Activated T-helper 1 cell treated with anti-CD3 and anti-CD28 coated beads, Interleukin-12 subunit alpha, Interleukin-12 subunit beta, Interleukin-2, Interleukin-4 antibody, amounts not matched to agents 30 ng/mL and 10 ng/mL and 1 ng/mL, durations not matched to agents 14 hours and 24 hours and 36 hours (primary cell): ENCODE measurements around the gene SBNO1. TPM values are rescaled to one million over a fixed set of nuclear protein-coding genes. Genes with fewer than 3 reads are reported as not detected.

Experiments
- DNase-seq: peaks from one replicate; pipeline ENCODE4 v3.0.0; 2021; ENCODE audit warnings: low spot score
- H3K27ac Mint-ChIP-seq: one replicate; pipeline ENCODE4 v1.8.0; 2021; ENCODE audit warnings: mild to moderate bottlenecking, mixed read lengths
- H3K27me3 Mint-ChIP-seq: one replicate; pipeline ENCODE4 v1.8.0; 2022; ENCODE audit warnings: mild to moderate bottlenecking, moderate library complexity, mixed read lengths; ENCODE audit not compliant: insufficient read depth
- H3K36me3 Mint-ChIP-seq: one replicate; pipeline ENCODE4 v1.8.0; 2021; ENCODE audit warnings: low read depth, mixed read lengths
- H3K4me1 Mint-ChIP-seq: one replicate; pipeline ENCODE4 v1.8.0; 2021; ENCODE audit warnings: low read depth, mixed read lengths
- H3K4me3 Mint-ChIP-seq: one replicate; pipeline ENCODE4 v1.8.0; 2021; ENCODE audit warnings: mild to moderate bottlenecking, moderate library complexity, mixed read lengths
- H3K9me3 Mint-ChIP-seq: one replicate; pipeline ENCODE4 v1.8.0; 2021; ENCODE audit warnings: mixed read lengths
- intact Hi-C: fragments of 100-400 bp; cut with micrococcal nuclease; formaldehyde crosslinking; loops from one replicate; pipeline ENCODE4 v1.15.1; 2024
- total RNA-seq: library from RNA; stranded (reverse); gene quantifications from 2 replicates; pipeline ENCODE4 v1.2.3, GENCODE V29; 2022

Gene SBNO1
- total RNA-seq, 1 donor from 2014 or later, result 51.6 TPM

DNA sequence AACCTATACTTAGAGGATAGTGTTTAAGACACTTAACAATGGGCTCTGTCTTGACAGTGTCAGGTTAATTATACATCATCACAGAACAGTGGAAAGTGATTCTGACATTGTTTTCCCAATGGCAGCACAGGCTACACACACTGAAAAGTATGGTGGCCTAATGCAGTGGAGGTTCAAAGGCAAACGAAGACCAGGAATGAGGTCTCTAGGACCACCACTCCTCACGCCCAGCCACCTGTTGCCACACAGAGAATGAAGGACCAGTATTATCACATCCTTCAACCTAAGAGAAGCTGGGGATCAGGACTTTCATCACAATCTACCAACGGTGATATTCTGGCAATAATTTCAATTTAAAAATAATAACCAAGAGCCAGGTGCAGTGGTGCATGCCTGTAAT is 58.4 kb downstream of the SBNO1 start:
- Mint-ChIP-seq H3K4me1 (no peaks in the 10 kb centered on the region), H3K27me3 (no peaks in the 10 kb centered on the region), H3K36me3 (peaks cover 46% of the 10 kb centered on the region), H3K27ac (no peak overlapping the region), H3K4me3 (no peak overlapping the region), H3K9me3 (no peaks in the 10 kb centered on the region)
- no peak for DNase-seq
- intact Hi-C loops, result no loop called here

DNA sequence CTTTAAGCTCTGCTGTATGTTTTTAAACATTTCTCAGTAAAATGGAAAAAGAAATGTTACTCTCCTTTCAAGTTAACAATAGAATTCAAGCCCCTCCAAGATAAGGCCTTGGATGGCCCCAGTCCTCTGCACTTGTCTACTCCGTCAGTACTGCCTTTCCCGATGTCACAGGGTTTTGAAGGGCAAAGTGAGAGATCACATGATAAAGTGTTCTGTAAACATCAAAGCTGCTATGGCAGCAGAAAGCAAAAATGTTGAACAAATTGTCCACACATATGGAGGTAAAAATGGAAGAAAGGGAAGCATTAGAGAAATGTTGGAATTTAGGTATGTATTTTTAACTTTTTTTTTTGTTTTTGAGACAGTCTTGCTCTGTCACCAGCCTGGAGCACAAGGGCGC is 59.5 kb downstream of the SBNO1 start:
- peaks cover 44% of the 10 kb centered on the region for H3K36me3 Mint-ChIP-seq
- no peak overlapping the region for H3K27ac Mint-ChIP-seq
- H3K4me1 Mint-ChIP-seq, result no peaks in the 10 kb centered on the region
- no peaks in the 10 kb centered on the region for H3K9me3 Mint-ChIP-seq
- intact Hi-C loops, result no loop called here
- no peaks in the 10 kb centered on the region for H3K27me3 Mint-ChIP-seq
- H3K4me3 Mint-ChIP-seq, result no peak overlapping the region
- no peak for DNase-seq

DNA sequence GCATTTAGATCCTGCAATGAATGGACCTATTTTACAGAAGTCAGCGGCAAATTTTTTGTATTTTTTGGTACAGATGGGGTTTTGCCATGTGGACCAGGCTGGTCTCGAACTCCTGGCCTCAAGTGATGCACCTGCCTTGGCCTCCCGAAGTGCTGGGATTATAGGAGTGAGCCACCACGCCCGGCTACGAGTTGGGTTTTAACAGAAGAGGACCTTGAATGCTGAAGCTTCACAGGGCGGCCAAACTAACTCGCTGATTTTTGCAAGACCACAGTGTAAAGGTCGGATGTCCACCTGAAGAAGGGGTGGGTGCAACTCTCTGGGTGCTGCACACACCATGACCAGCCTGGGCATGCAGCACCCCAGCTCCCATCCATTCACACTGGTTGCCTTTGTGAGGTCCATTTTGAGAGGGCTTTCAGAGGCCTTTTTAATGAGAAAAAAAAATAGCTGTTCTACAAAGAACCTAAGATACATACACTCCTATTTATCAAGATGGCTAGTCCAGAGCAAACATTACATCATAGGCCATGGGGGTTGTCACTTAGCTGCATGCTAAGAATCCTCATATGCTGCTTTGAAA is 71.4 kb downstream of the SBNO1 start:
- H3K27ac Mint-ChIP-seq, result no peak overlapping the region
- DNase-seq, result no peak
- H3K4me1 Mint-ChIP-seq, result peaks cover 11% of the 10 kb centered on the region
- no peak overlapping the region for H3K4me3 Mint-ChIP-seq
- H3K27me3 Mint-ChIP-seq, result no peaks in the 10 kb centered on the region
- intact Hi-C loops, result no loop called here
- H3K36me3 Mint-ChIP-seq, result peaks cover 31% of the 10 kb centered on the region
- H3K9me3 Mint-ChIP-seq, result no peaks in the 10 kb centered on the region

DNA sequence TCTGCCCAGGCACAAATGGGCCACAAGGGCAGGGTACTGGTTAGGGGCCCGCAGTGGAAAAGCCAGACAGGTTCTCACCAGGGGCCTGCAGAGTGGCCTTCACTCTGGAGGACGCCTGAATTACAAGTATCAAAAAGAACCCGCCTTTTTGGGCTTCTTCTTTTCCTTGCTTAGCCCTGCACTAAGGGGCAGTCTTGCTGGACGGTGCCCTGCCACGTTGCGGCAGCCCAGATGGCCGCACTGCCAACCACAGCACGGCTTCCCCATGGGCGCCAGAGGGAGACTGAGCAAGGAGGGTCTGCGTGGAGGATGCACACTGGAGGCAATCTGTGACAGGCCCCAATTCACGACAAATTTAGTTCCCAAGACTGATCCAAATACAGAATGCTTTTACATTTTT is 74.7 kb downstream of the SBNO1 start:
- peaks cover 7% of the 10 kb centered on the region for H3K4me1 Mint-ChIP-seq
- no peak overlapping the region for H3K4me3 Mint-ChIP-seq
- H3K27me3 Mint-ChIP-seq, result no peaks in the 10 kb centered on the region
- intact Hi-C loops, result no loop called here
- DNase-seq, result no peak
- H3K36me3 Mint-ChIP-seq, result peaks cover 18% of the 10 kb centered on the region
- no peaks in the 10 kb centered on the region for H3K9me3 Mint-ChIP-seq
- no peak overlapping the region for H3K27ac Mint-ChIP-seq

DNA sequence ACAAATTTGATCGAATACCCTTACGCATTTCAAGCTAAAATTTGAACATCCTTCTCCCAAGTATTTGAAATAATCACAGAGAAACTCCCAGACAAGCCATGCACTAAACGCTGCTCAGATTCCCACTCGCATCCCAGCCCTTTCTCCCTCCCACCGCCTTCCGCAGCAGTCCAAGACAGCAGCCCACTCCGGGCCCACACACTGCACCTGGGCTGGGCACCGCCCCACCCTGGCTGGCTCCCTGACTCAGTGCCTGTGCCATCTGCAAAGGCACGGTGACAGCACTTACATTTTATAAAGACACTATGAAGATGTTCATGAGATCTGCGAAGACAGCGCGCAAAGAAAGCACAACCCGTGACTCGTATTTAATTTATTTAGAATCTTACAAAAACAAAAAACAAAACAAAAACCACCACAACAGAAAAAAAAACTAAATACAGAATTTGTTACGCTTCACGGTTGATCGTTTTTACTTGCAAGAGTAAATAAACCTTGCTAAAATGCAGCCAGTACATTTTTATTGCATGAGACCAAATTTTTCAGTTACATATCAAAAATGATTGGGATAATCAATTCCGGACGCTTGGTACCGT is 75.8 kb downstream of the SBNO1 start:
- intact Hi-C loops, result no loop called here
- H3K4me1 Mint-ChIP-seq, result peaks cover 7% of the 10 kb centered on the region
- DNase-seq, result no peak
- H3K36me3 Mint-ChIP-seq, result peaks cover 14% of the 10 kb centered on the region
- H3K27ac Mint-ChIP-seq, result no peak overlapping the region
- H3K9me3 Mint-ChIP-seq, result no peaks in the 10 kb centered on the region
- H3K4me3 Mint-ChIP-seq, result no peak overlapping the region
- no peaks in the 10 kb centered on the region for H3K27me3 Mint-ChIP-seq

DNA sequence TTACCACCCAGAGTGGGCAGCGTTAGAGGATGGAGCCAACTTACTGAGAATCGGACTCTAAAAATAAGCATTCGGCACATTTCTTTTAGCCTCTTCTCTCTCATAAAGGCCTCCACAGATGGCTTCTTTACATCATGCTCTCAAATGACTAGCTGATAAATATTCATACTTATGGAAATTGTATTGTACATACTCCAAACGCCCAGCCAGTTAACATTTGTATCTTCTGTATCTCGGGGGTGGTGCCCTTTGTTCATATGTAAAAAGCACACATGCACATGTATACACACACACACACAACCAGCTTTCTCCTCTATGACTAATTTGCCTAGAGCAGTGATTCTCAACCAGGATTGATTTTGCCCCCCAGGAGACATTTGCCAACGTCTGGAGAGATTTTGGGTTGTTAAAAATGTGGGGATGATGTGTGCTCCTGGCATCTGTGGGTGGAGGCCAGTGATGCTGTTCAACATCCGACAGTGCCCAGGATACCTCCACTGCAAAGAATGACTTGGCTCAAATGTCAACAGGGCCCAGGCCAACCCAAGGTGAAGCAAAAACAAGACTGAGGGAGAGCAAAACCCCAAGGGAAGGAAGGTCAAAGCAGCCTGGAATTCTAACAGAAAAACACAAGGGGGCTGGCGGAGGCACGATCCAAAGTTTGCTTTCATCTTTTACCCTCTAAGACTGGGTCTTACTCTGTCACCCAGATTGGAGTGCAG is 77.8 kb downstream of the SBNO1 start:
- H3K4me1 Mint-ChIP-seq, result peaks cover 7% of the 10 kb centered on the region
- H3K9me3 Mint-ChIP-seq, result no peaks in the 10 kb centered on the region
- no peak overlapping the region for H3K4me3 Mint-ChIP-seq
- peaks cover 8% of the 10 kb centered on the region for H3K36me3 Mint-ChIP-seq
- H3K27me3 Mint-ChIP-seq, result no peaks in the 10 kb centered on the region
- no peak for DNase-seq
- intact Hi-C loops, result no loop called here
- no peak overlapping the region for H3K27ac Mint-ChIP-seq

DNA sequence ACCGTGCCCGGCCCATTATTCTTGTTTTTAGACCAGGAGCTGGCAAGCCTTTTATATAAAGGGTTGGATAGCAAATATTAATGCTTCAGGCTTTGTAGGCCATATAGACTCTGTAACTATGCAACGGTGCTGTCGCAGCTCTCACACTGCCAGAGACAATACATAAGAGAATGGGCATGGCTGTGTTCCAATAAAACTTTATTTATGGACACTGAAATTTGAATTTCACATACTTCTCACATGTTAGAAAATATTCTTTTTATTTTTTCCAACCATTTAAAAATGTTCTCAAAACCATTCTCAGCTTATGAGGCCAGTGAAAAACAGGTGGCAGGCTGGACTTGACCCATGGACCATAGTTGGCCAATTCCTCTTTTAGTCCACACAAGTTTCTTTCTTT is 80.0 kb downstream of the SBNO1 start:
- Mint-ChIP-seq H3K9me3 (no peaks in the 10 kb centered on the region), H3K36me3 (peaks cover 8% of the 10 kb centered on the region), H3K27ac (no peak overlapping the region), H3K27me3 (no peaks in the 10 kb centered on the region), H3K4me3 (no peak overlapping the region), H3K4me1 (peaks cover 7% of the 10 kb centered on the region)
- DNase-seq, result no peak
- intact Hi-C loops, result no loop called here

DNA sequence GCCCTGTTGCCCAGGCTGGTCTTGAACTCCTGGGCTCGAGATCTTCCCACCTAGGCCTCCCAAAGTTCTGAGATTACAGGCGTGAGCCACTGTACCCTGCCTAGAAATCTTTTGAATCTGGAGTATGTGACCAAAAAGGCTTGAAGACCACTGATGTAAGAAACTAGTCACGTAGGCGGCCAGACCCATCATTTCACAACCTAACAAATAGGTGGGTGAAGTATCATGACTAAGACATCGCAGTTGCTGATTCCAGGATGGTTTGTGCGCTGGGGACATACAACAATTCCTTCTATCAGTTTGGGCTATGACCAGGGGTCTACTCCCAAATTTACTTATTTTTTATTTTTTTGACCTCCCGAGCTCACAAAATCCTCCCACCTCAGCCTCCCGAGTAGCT is 81.2 kb downstream of the SBNO1 start:
- no peak overlapping the region for H3K27ac Mint-ChIP-seq
- H3K4me3 Mint-ChIP-seq, result no peak overlapping the region
- peaks cover under 1% of the 10 kb centered on the region for H3K4me1 Mint-ChIP-seq
- H3K36me3 Mint-ChIP-seq, result no peaks in the 10 kb centered on the region
- H3K27me3 Mint-ChIP-seq, result no peaks in the 10 kb centered on the region
- no peak for DNase-seq
- no peaks in the 10 kb centered on the region for H3K9me3 Mint-ChIP-seq
- intact Hi-C loops, result no loop called here

DNA sequence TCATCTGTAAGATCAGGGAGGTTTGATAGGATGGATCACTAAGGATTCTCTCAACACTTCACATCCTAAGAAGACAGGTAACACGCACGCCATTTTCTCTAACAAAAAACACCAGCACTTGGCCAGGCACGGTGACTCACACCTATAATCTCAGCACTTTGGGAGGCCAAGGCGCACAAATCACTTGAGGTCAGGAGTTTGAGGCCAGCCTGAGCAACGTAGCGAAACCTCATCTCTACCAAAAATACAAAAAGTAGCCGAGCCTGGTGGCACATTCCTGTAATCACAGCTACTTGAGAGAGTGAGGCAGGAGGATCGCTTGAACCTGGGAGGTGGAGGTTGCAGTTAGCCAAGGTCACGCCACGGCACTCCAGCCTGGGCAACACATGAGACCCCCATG is 82.5 kb downstream of the SBNO1 start:
- H3K36me3 Mint-ChIP-seq, result no peaks in the 10 kb centered on the region
- no peaks in the 10 kb centered on the region for H3K27me3 Mint-ChIP-seq
- intact Hi-C loops, result no loop called here
- no peaks in the 10 kb centered on the region for H3K9me3 Mint-ChIP-seq
- peaks cover 7% of the 10 kb centered on the region for H3K4me1 Mint-ChIP-seq
- no peak for DNase-seq
- no peak overlapping the region for H3K4me3 Mint-ChIP-seq
- no peak overlapping the region for H3K27ac Mint-ChIP-seq

DNA sequence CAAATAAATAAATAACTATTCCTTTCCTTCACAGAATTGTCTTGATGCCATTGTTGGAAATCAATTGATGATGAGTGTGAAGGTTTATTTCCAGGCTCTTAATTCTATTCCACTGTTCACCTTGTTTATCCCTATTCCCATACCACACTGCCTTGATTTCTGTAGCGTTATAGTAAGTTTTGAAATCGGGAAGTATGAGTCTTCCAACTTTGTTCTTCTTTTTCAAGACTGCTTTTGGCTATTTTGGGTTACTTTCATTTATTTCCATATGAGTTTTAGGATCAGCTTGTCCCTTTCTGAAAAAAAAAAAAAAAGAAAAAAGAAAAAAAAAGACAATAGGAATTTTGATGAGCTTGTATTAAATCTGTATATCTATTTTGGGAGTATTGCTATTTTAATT is 83.7 kb downstream of the SBNO1 start:
- DNase-seq, result no peak
- Mint-ChIP-seq H3K36me3 (no peaks in the 10 kb centered on the region), H3K4me1 (peaks cover 7% of the 10 kb centered on the region), H3K27ac (no peak overlapping the region), H3K9me3 (no peaks in the 10 kb centered on the region), H3K4me3 (no peak overlapping the region), H3K27me3 (no peaks in the 10 kb centered on the region)
- intact Hi-C loops, result no loop called here

DNA sequence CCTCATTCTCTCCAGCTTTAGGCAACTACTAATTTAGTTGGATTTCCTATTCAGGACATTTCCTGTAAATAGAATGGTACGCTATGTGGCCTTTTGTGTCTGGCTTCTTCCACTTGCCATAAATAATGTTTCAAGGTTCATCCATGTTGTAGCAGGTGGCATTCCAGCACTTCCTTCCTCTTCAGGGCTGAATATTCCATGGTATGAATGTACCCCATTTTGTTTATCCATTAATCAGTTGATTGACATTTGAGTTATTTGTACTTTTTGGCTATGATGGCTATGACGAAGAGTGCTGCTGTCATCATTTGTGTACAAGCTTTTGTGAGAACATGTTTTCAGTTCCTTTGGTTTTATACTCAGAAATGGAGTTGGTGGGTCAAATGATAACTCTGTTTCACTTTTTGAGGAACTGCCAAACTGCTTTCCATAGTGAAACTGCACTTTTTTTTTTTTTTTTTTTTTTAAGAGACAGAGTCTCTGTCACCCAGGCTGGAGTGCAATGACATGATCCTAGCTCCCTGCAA is 86.5 kb downstream of the SBNO1 start:
- Mint-ChIP-seq H3K36me3 (no peaks in the 10 kb centered on the region), H3K27ac (peak overlapping the region; percentile 84), H3K4me1 (peaks cover 7% of the 10 kb centered on the region), H3K27me3 (peaks cover 3% of the 10 kb centered on the region), H3K9me3 (no peaks in the 10 kb centered on the region), H3K4me3 (no peak overlapping the region)
- DNase-seq, result no peak
- intact Hi-C loops, result loop anchor here (2.0 kb wide), 1 partner anchor 87 kb away; the partner anchor contains the start of gene SBNO1

DNA sequence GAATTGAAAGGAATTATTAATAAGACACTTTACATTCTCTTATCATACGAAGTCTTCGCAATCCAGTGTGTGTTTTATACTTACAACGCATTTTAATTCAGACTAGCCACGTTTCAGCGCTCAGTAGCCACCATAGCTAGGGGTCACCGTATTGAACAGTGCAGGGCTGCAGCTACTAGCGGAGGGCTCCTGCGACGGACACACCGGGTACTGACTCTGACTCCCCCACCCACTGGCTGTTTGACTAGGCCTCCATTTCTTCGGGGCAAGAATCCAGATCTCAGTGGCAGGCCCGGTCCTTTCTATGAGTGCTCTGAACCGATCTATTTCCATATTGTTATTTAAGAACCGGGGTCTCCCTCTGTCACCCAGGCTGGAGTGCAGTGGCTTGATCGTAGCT is 91.5 kb downstream of the SBNO1 start:
- H3K9me3 Mint-ChIP-seq, result no peaks in the 10 kb centered on the region
- no peaks in the 10 kb centered on the region for H3K36me3 Mint-ChIP-seq
- peak overlapping the region; percentile 44 for H3K27ac Mint-ChIP-seq
- peaks cover 13% of the 10 kb centered on the region for H3K4me1 Mint-ChIP-seq
- H3K4me3 Mint-ChIP-seq, result peak overlapping the region; percentile 67
- H3K27me3 Mint-ChIP-seq, result peaks cover 5% of the 10 kb centered on the region
- no peak for DNase-seq
- intact Hi-C loops, result no loop called here

DNA sequence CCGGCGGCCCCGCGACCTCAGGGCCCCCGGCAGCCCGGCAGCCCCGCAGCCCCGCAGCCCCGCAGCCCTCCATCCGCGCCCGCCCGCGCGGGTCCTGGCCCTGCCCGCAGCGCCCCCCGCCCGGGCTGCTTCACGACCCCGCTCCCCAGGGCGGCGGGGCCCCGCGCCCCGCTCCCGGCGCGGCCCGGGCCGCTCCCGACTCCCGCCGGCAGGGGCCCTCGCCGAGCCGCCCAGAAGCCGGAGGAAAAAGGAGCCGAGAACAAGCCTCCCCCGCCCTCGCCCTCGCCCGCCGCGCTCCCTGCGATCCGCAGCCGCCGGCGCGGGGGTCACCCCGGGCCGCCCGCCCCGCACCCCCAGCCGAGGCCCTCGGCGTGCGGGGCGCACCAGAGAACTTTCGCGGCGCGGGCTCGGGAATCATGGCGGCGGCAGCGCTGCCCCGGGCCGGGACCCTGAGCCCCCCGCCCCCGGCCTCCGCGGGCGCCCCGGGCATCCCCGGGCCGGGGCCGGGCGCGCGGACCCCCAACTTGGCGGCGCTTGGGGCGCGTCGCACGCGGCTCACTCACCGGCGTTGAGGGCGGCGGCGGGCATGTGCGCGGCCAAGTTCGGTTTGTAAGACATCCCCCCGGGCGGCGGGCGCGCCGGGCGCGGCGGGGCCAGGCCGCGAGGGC is 93.5 kb downstream of the SBNO1 start:
- DNase-seq, result peak; percentile 68
- peaks cover 5% of the 10 kb centered on the region for H3K27me3 Mint-ChIP-seq
- H3K9me3 Mint-ChIP-seq, result no peaks in the 10 kb centered on the region
- no peaks in the 10 kb centered on the region for H3K36me3 Mint-ChIP-seq
- H3K27ac Mint-ChIP-seq, result no peak overlapping the region
- H3K4me1 Mint-ChIP-seq, result peaks cover 9% of the 10 kb centered on the region
- intact Hi-C loops, result loop anchor here (1.0 to 2.0 kb wide), 4 partner anchors 112 to 444 kb away; no protein-coding TSS in a partner anchor
- no peak overlapping the region for H3K4me3 Mint-ChIP-seq
